ENCODE measurements around the gene TCP10L.

TCP10L gene

GRCh38 chr21:32567626-32568025 is 17.7 kb downstream of the TCP10L start:
- POLR2A ChIA-PET, result no interaction called here
- H3K4me3 ChIP-seq (ENCODE audit: low read depth, low read length), result no peak overlapping the region
- peaks cover 0 to 12% of the 10 kb centered on the region in 2 experiments; a peak in 1 of 3 replicates for H3K36me3 ChIP-seq (ENCODE audit: control insufficient read depth in 2 of 2, insufficient read depth in 1 of 2, low read length in 2 of 2)
- no peaks in the 10 kb centered on the region for H3K9me3 ChIP-seq (ENCODE audit: control insufficient read depth, insufficient read depth, low read depth, low read length)
- H3K27ac ChIP-seq (ENCODE audit: extremely low read depth, low read depth, low read length), result no peak overlapping the region
- TF ChIP-seq ZNF223 (tag by site-specific recombination; IDR thresholded peaks at IDR 0.05) (no peak), ZNF214 (tag by site-specific recombination; IDR thresholded peaks at IDR 0.05; ENCODE audit: borderline replicate concordance) (no peak), ZNF248 (tag by site-specific recombination; IDR thresholded peaks at IDR 0.05) (no peak), ZNF596 (tag by site-specific recombination; IDR thresholded peaks at IDR 0.05) (no peak), ZNF416 (tag by site-specific recombination; IDR thresholded peaks at IDR 0.05) (no peak), ZNF133 (tag by site-specific recombination; IDR thresholded peaks at IDR 0.05) (no peak), ZNF785 (tag by site-specific recombination; IDR thresholded peaks at IDR 0.05) (no peak), ZNF433 (tag by site-specific recombination; IDR thresholded peaks at IDR 0.05; ENCODE audit: low read depth) (no peak), ZNF701 (tag by site-specific recombination; IDR thresholded peaks at IDR 0.05) (no peak), ZNF157 (tag by site-specific recombination; IDR thresholded peaks at IDR 0.05) (no peak), KLF8 (tag by site-specific recombination; IDR thresholded peaks at IDR 0.05) (no peak), ZNF114 (tag by site-specific recombination; IDR thresholded peaks at IDR 0.05) (no peak), ZNF610 (tag by site-specific recombination; IDR thresholded peaks at IDR 0.05; ENCODE audit: borderline replicate concordance) (no peak), SP7 (tag by site-specific recombination; IDR thresholded peaks at IDR 0.05) (no peak), MZF1 (tag by site-specific recombination; IDR thresholded peaks at IDR 0.05; ENCODE audit: borderline replicate concordance) (no peak), ZNF221 (tag by site-specific recombination; IDR thresholded peaks at IDR 0.05; ENCODE audit: borderline replicate concordance) (no peak)
- CTCF ChIA-PET, result interaction anchor here (1.4 to 5.4 kb wide), 3 partner anchors 33 to 166 kb away, joined by 4 to 50 read pairs (median 10); no protein-coding TSS in a partner anchor
- H3K4me1 ChIP-seq (ENCODE audit: control insufficient read depth, insufficient read depth, low read length), result no peaks in the 10 kb centered on the region

GRCh38 chr21:32566741-32567389 is 18.5 kb downstream of the TCP10L start:
- POLR2A ChIA-PET, result no interaction called here
- no peak overlapping the region for H3K27ac ChIP-seq (ENCODE audit: extremely low read depth, low read depth, low read length)
- H3K9me3 ChIP-seq (ENCODE audit: control insufficient read depth, insufficient read depth, low read depth, low read length), result no peaks in the 10 kb centered on the region
- H3K36me3 ChIP-seq (ENCODE audit: control insufficient read depth in 2 of 2, insufficient read depth in 1 of 2, low read length in 2 of 2), result peaks cover 0 to 12% of the 10 kb centered on the region in 2 experiments; a peak in 1 of 3 replicates
- CTCF ChIA-PET, result interaction anchor here (1.6 to 5.4 kb wide), 2 partner anchors 34 to 165 kb away, joined by 10 to 50 read pairs; no protein-coding TSS in a partner anchor
- H3K4me3 ChIP-seq (ENCODE audit: low read depth, low read length), result no peak overlapping the region
- H3K4me1 ChIP-seq (ENCODE audit: control insufficient read depth, insufficient read depth, low read length), result no peaks in the 10 kb centered on the region
- TF ChIP-seq HIC1 (tag by site-specific recombination; IDR thresholded peaks at IDR 0.05), result no peak
- no peak for TF ChIP-seq ZNF211 (tag by site-specific recombination; IDR thresholded peaks at IDR 0.05; ENCODE audit: low read depth)
- TF ChIP-seq ZBTB21 (tag by site-specific recombination; IDR thresholded peaks at IDR 0.05), result peak; percentile 58; the same call in 1 of the 2 replicates
- TF ChIP-seq ZBTB11 (tag by site-specific recombination; conservative IDR thresholded peaks at IDR 0.05; ENCODE audit: low read depth), result peak; percentile 77
- no peak for TF ChIP-seq PRDM1 (tag by site-specific recombination; IDR thresholded peaks at IDR 0.05)
- peak; percentile 79 for TF ChIP-seq ZNF623 (tag by site-specific recombination; IDR thresholded peaks at IDR 0.05)
- peak; percentile 93 for TF ChIP-seq ZNF518A (tag by site-specific recombination; conservative IDR thresholded peaks at IDR 0.05; ENCODE audit: low read depth)
- TF ChIP-seq ZBTB8A (tag by site-specific recombination; IDR thresholded peaks at IDR 0.05), result peak; percentile 69
- TF ChIP-seq WT1 (tag by site-specific recombination; IDR thresholded peaks at IDR 0.05), result no peak
- no peak for TF ChIP-seq ZNF768 (tag by site-specific recombination; IDR thresholded peaks at IDR 0.05)
